Ishikawa (cell line): ENCODE measurements around the gene P2RX1.

ENCODE experiments used
- CREB1 ChIP-seq: IDR thresholded peaks from 2 replicates; pipeline ENCODE4 v1.6.1; 2012; ENCODE audit warnings: low read depth
- EGR1 ChIP-seq: IDR thresholded peaks from 2 replicates; pipeline ENCODE4 v1.6.1; 2012

DNA sequence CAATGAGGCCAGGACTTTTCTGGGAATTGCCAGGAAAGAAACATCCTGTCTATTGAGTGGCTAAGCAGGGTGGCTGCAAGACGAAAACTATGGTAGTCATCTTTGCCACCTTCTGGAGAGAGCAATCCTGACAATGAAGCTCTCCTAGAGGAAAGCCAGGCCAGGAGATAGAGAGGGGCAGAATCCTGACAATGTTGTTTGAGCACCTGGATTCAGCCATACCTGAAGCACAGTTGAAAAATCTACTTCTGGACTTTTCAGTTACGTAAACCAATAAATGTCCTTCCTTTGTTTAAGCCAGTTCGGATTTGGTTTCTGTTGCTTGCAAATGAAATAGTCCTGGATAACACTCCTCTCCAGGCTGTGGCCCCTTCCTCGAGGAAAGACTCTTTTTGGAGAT, 9.4 kb downstream of the P2RX1 start:
- TF ChIP-seq EGR1 (no peak), CREB1 (no peak)
